Uterus (tissue), 2 donors: Measurements from ENCODE around the gene SDHAF1.

Experiments used
- POLR2A ChIP-seq, 2 donors: fragments of 450-650 bp; IDR thresholded peaks; one replicate each; pipeline ENCODE4 v1.6.1; 2016; ENCODE audit warnings: antibody characterized with exemption in 2 of 2, mild to moderate bottlenecking in 1 of 2, moderate library complexity in 1 of 2
- TF ChIP-seq, protein P1 (sequence below), 4 experiments: fragments of 200-600 bp in 2 of 4; fragments of 450-650 bp in 2 of 4; sonication (generic) in 2 of 4; IDR thresholded peaks; one replicate each; pipeline ENCODE4 v1.5.1; 2016 to 2019; ENCODE audit warnings: antibody characterized with exemption in 4 of 4, mild to moderate bottlenecking in 2 of 4, moderate library complexity in 1 of 4

DNA sequence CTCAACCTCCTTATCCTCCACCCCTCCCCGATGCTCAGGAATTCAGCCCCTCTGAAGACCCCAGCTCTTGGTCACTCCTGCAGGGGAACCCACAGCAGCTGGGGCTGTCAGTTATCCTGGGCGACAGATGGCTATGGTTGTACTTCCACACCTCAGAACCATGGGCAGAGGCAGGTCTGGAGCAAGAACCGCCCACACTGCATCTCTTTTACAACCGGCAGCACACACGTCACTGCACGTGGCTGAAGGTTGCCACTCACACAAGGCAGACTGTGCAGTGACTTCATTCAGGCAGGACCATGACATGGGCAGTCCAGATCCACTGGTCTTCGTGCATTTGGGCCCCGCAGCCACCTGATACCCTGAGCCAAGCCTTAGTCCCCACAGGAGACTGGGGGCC, 21.5 kb upstream of the SDHAF1 start:
- TF ChIP-seq, protein P1, sequence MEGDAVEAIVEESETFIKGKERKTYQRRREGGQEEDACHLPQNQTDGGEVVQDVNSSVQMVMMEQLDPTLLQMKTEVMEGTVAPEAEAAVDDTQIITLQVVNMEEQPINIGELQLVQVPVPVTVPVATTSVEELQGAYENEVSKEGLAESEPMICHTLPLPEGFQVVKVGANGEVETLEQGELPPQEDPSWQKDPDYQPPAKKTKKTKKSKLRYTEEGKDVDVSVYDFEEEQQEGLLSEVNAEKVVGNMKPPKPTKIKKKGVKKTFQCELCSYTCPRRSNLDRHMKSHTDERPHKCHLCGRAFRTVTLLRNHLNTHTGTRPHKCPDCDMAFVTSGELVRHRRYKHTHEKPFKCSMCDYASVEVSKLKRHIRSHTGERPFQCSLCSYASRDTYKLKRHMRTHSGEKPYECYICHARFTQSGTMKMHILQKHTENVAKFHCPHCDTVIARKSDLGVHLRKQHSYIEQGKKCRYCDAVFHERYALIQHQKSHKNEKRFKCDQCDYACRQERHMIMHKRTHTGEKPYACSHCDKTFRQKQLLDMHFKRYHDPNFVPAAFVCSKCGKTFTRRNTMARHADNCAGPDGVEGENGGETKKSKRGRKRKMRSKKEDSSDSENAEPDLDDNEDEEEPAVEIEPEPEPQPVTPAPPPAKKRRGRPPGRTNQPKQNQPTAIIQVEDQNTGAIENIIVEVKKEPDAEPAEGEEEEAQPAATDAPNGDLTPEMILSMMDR (IDR thresholded peaks at IDR 0.05) = no peak
- no peak for TF ChIP-seq POLR2A (IDR thresholded peaks at IDR 0.05)
